Retinal pigment epithelial cell (primary cell): ENCODE data around the gene GTPBP8.

Experiments used
- DNase-seq: peaks from one replicate; pipeline ENCODE4 v3.0.0-alpha.2; 2010; ENCODE audit warnings: low read depth
- H3K4me3 ChIP-seq: 2 replicates; pipeline ENCODE4 v1.5.1; 2011; ENCODE audit warnings: mild to moderate bottlenecking, low read length, control low read depth, moderate library complexity
- TF ChIP-seq, protein P1 (sequence below): conservative IDR thresholded peaks from 2 replicates; pipeline ENCODE4 v1.5.1; 2011; ENCODE audit warnings: low read depth, low read length, control low read depth, inconsistent platforms

GTPBP8 gene

DNA sequence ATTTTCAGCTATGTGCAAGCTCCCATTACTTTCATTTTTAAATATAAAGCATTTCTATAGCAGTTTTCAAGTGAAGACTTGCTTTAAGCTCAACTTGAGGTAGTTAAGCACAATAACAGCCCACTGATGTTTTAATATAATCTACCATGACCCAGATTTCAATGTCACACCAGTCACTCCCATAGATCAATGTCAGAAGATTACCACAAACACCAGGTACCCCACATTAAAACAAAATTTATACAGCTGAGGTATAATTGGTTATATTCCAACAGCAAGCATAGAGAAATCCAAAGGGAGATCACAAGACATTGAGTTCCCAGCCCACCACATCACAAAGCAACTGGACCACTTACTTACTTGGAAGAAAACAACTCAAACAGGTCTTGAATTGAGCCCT, 22.8 kb downstream of the GTPBP8 start:
- no peak overlapping the region for H3K4me3 ChIP-seq
- DNase-seq: no peak
- TF ChIP-seq, protein P1, sequence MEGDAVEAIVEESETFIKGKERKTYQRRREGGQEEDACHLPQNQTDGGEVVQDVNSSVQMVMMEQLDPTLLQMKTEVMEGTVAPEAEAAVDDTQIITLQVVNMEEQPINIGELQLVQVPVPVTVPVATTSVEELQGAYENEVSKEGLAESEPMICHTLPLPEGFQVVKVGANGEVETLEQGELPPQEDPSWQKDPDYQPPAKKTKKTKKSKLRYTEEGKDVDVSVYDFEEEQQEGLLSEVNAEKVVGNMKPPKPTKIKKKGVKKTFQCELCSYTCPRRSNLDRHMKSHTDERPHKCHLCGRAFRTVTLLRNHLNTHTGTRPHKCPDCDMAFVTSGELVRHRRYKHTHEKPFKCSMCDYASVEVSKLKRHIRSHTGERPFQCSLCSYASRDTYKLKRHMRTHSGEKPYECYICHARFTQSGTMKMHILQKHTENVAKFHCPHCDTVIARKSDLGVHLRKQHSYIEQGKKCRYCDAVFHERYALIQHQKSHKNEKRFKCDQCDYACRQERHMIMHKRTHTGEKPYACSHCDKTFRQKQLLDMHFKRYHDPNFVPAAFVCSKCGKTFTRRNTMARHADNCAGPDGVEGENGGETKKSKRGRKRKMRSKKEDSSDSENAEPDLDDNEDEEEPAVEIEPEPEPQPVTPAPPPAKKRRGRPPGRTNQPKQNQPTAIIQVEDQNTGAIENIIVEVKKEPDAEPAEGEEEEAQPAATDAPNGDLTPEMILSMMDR: no peak

DNA sequence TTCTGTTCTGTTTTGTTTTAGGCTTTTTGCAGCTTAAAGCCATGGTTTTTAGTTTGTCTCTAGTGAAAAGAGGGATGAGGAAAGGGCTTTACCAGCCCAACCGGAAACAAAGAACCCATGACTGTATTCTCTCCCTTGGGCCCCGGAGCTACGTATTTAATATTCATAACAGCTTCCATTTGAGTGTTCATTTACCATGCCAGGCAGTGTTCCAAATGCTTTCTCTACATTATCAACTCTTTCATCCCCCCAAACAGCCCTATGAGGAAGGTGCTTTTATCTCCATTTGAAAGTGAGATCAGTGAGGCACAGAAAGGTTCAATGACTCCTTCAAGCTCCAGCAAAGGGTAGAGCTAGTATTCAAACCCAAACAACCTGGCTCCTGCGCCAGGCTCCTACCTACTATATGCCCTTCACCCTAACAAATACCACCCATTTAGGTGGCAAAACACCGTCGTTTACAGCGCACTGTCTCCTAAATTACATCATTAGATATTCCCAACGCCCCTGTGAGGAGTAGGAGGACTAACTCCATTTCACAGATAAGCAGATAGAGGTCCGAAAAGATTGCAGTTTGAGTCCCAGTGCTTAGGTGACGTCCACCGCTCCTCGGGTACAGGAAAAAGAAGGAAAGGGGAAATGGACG, 27.9 kb downstream of the GTPBP8 start:
- H3K4me3 ChIP-seq: peak overlapping the region; percentile 67
- no peak for DNase-seq
- TF ChIP-seq, protein P1: no peak

DNA sequence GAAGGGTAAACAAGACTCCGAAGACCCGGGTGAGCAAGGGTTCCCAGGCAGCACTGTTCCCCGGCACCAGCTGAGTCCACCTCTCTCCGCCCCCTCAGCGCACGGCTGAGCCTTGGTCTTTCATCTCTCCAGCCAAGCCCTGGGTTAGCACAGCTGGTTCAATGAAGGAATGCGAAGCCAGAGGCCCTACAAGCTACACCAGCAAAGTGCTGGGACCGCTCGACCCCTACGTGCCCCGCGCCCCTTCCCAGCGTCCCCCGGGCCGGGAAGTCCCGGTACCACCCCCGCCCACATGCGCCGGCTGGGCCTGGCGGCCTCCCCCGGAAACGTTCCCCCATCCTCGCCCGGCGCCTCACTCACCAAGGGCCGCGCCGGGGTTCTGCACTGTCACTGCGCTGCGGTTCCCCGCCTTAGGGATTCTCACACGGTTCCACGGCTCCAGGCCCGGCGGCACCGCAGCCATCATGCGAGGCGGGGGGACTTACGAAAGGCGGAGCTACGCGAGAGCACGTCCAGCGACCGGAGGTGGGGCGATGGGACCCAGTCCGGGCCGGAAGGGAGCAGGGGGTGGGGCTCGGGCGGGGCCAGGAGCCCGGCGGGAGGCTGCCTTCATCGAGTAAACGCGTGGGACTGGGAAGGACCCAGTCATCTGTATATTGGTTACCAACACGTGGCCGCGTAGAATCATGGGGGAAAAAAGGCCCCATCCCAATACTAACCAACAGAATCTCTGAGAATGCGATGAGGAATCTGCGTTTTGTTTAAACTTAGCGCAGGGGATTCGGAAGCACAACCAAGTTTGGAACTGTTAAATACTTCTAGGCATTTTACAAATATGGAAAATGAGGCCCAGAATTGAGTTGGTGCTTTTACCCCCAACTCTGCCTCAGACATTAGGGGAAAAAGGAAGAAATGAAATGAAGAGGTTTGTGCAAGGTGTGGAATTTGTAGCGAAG, 28.7 kb downstream of the GTPBP8 start:
- TF ChIP-seq, protein P1: no peak
- peak overlapping the region; percentile 67 for H3K4me3 ChIP-seq
- peak; percentile 74 for DNase-seq

DNA sequence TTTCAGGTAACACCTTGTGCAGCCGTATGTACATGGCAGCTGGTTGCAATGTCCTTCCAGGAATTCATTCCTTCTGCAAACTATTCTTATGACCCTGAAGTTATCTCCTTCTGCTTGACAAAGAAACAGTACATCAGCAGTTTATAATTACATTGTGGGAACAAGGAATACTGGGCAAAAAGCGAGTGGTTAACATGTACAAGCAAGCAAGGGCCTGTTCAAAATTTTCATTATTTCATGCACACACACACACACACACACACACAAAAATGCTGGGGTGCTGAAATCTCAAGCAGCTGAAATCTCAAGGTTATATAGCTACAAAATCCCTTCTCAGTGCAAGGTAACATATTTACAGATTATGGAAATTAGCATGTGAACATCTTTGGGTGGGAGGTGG, 30.7 kb downstream of the GTPBP8 start:
- H3K4me3 ChIP-seq: no peak overlapping the region
- no peak for DNase-seq
- TF ChIP-seq, protein P1: no peak

DNA sequence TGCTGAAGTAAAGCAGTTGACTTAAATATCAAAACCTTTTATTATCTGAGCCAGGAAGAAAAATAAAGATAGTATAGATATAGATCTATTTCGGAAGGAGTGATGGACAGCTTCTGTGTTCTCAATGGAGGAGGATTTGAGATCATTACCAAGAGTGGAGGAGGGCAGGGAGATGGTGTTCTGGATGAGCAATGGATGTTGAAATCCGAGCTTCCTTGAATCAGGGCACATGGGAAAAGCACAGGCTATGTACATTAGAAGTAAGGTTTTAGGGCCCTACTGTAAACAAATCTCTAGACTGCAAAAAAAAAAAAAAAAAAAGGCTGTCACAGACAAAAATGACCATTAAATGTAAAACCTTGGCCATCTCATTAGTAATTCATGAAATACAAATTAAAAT, 43.2 kb downstream of the GTPBP8 start:
- TF ChIP-seq, protein P1: no peak
- no peak for DNase-seq
- H3K4me3 ChIP-seq: no peak overlapping the region

DNA sequence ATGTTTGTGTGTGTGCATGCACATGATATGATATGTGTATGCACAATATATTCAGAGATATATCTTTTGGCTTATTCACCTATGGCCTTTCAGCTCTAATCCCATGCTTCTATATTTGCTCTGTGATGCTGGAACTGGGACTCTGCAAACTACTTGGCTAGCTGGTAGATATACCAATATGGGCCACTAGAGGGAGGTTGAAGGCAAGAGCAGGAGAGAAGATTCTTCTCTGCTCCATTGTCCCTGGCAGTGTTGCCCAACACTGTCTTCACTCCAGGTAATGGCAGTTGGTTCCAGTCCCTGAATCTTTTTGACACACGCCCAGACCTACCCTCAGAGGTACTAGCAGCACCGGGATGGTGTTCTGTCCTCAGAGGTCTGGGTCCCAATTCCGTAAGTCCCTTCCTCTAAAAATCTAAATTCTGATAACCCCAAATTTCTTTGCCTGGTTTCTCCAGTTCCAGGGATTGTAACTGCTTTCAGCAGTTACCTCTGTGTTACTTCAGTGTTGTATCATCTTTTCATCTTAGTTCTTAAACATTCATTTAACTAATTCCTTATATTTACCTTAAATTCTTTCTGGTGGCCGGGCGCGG, 44.7 kb downstream of the GTPBP8 start:
- TF ChIP-seq, protein P1: peak; percentile 97
- DNase-seq: no peak
- no peak overlapping the region for H3K4me3 ChIP-seq
